OCI-LY1 (cell line): Measurements from ENCODE around the gene HSPB9.
A peak's percentile ranks its signal among the peaks of the same experiment; 100 is the strongest.

Experiments used
- H2AFZ ChIP-seq: fragments of 200-600 bp; sonication (generic), shearing (Covaris generic); 2 replicates; pipeline ENCODE4 v1.6.0; 2014; ENCODE audit warnings: antibody characterized with exemption, mild to moderate bottlenecking, low read length
- H3F3A ChIP-seq: fragments of 200-600 bp; sonication (generic), shearing (Covaris generic); 2 replicates; pipeline ENCODE4 v1.6.0; 2014; ENCODE audit warnings: mild to moderate bottlenecking, antibody characterized with exemption, low read length, moderate library complexity; ENCODE audit not compliant: insufficient read depth
- H3K27ac ChIP-seq: fragments of 200-600 bp; sonication (generic); 2 replicates; pipeline ENCODE4 v1.5.1; 2014; ENCODE audit warnings: low read length, mixed run types, mild to moderate bottlenecking, low read depth; ENCODE audit not compliant: poor library complexity, severe bottlenecking
- H3K27me3 ChIP-seq: fragments of 200-600 bp; sonication (generic); 2 replicates; pipeline ENCODE4 v1.6.0; 2014; ENCODE audit warnings: antibody characterized with exemption, mild to moderate bottlenecking, low read length, moderate library complexity; ENCODE audit not compliant: insufficient read depth
- H3K36me3 ChIP-seq: fragments of 200-600 bp; sonication (generic); 2 replicates; pipeline ENCODE4 v1.6.1; 2014; ENCODE audit warnings: mild to moderate bottlenecking, antibody characterized with exemption, low read length, moderate library complexity, mixed read lengths; ENCODE audit not compliant: insufficient read depth
- H3K4me1 ChIP-seq: fragments of 200-600 bp; sonication (generic); 2 replicates; pipeline ENCODE4 v1.5.1; 2014; ENCODE audit warnings: mild to moderate bottlenecking, low read length, moderate library complexity; ENCODE audit not compliant: insufficient read depth, severe bottlenecking
- H3K4me2 ChIP-seq: fragments of 200-600 bp; sonication (generic), shearing (Covaris generic); 2 replicates; pipeline ENCODE4 v1.6.1; 2014; ENCODE audit warnings: low read length
- H3K4me3 ChIP-seq: fragments of 200-600 bp; sonication (generic); 2 replicates; pipeline ENCODE4 v1.5.1; 2014; ENCODE audit warnings: low read length, low read depth, mild to moderate bottlenecking, mixed read lengths; ENCODE audit not compliant: poor library complexity, severe bottlenecking
- H3K79me2 ChIP-seq: fragments of 200-600 bp; shearing (Covaris generic); 2 replicates; pipeline ENCODE4 v1.6.1; 2016; ENCODE audit warnings: mixed run types, low read length, mixed read lengths; ENCODE audit not compliant: insufficient read depth
- H3K9ac ChIP-seq: fragments of 200-600 bp; sonication (generic), shearing (Covaris generic); 2 replicates; pipeline ENCODE4 v1.6.1; 2014; ENCODE audit warnings: mild to moderate bottlenecking, low read length, mixed read lengths
- H3K9me2 ChIP-seq: fragments of 200-600 bp; sonication (generic), shearing (Covaris generic); 2 replicates; pipeline ENCODE4 v1.6.1; 2014; ENCODE audit warnings: low read depth, mild to moderate bottlenecking, low read length, mixed read lengths
- H3K9me3 ChIP-seq: fragments of 200-600 bp; shearing (Covaris generic); 2 replicates; pipeline ENCODE4 v1.6.1; 2014; ENCODE audit warnings: low read length, mixed read lengths
- H4K20me1 ChIP-seq: fragments of 200-600 bp; sonication (generic), shearing (Covaris generic); 2 replicates; pipeline ENCODE4 v1.6.0; 2016; ENCODE audit warnings: mild to moderate bottlenecking, low read length; ENCODE audit not compliant: insufficient read depth
- CTCF ChIP-seq: fragments of 200-600 bp; sonication (generic), shearing (Covaris generic); IDR thresholded peaks from 2 replicates; pipeline ENCODE4 v1.5.1; 2017; ENCODE audit warnings: mild to moderate bottlenecking, antibody characterized with exemption, low read length, moderate library complexity, mixed read lengths
- EZH2 ChIP-seq: fragments of 200-600 bp; sonication (generic), shearing (Covaris generic); IDR thresholded peaks from 2 replicates; pipeline ENCODE4 v1.8.0; 2017; ENCODE audit warnings: borderline replicate concordance, mixed run types, mild to moderate bottlenecking, antibody characterized with exemption, low read length, moderate library complexity, mixed read lengths

Gene HSPB9

GRCh38 chr17:42116705-42117396 is 5.8 kb upstream of the HSPB9 start:
- Histone ChIP-seq H3F3A (no peaks in the 10 kb centered on the region), H3K9ac (no peak overlapping the region), H3K4me3 (no peak overlapping the region), H3K4me1 (peaks cover 62% of the 10 kb centered on the region), H3K79me2 (no peaks in the 10 kb centered on the region), H4K20me1 (no peaks in the 10 kb centered on the region), H3K9me3 (no peaks in the 10 kb centered on the region), H3K4me2 (no peak overlapping the region), H2AFZ (no peak overlapping the region), H3K27me3 (no peaks in the 10 kb centered on the region), H3K9me2 (no peaks in the 10 kb centered on the region), H3K27ac (peak overlapping the region; percentile 80), H3K36me3 (peaks cover 39% of the 10 kb centered on the region; the same call in 1 of the 2 replicates)
- TF ChIP-seq CTCF (peak; percentile 93), EZH2 (no peak)

GRCh38 chr17:42117397-42118125 is 5.0 kb upstream of the HSPB9 start:
- H3F3A ChIP-seq: no peaks in the 10 kb centered on the region
- H3K4me2 ChIP-seq: no peak overlapping the region
- no peak overlapping the region for H2AFZ ChIP-seq
- no peaks in the 10 kb centered on the region for H3K9me2 ChIP-seq
- TF ChIP-seq CTCF (no peak), EZH2 (no peak)
- no peak overlapping the region for H3K27ac ChIP-seq
- H3K9me3 ChIP-seq: no peaks in the 10 kb centered on the region
- peaks cover 55% of the 10 kb centered on the region for H3K4me1 ChIP-seq
- no peak overlapping the region for H3K9ac ChIP-seq
- no peaks in the 10 kb centered on the region for H3K79me2 ChIP-seq
- H4K20me1 ChIP-seq: no peaks in the 10 kb centered on the region
- no peaks in the 10 kb centered on the region for H3K27me3 ChIP-seq
- H3K4me3 ChIP-seq: no peak overlapping the region
- peaks cover 39% of the 10 kb centered on the region; the same call in 1 of the 2 replicates for H3K36me3 ChIP-seq

- H3K27ac ChIP-seq: no peak overlapping the region
- no peaks in the 10 kb centered on the region for H3K9me3 ChIP-seq
- no peak overlapping the region for H3K4me3 ChIP-seq
- H2AFZ ChIP-seq: no peak overlapping the region
- H3K79me2 ChIP-seq: no peaks in the 10 kb centered on the region
- peaks cover 50% of the 10 kb centered on the region for H3K4me1 ChIP-seq
- no peaks in the 10 kb centered on the region for H4K20me1 ChIP-seq
- TF ChIP-seq EZH2: no peak
- no peak for TF ChIP-seq CTCF
- H3K4me2 ChIP-seq: no peak overlapping the region
- peaks cover 37% of the 10 kb centered on the region; the same call in 1 of the 2 replicates for H3K36me3 ChIP-seq
- no peak overlapping the region for H3K9ac ChIP-seq
- no peaks in the 10 kb centered on the region for H3F3A ChIP-seq
- H3K27me3 ChIP-seq: no peaks in the 10 kb centered on the region
- no peaks in the 10 kb centered on the region for H3K9me2 ChIP-seq
These were observed 4.5 kb upstream of the HSPB9 start for GRCh38 chr17:42118126-42118510.
